Esophagus squamous epithelium (tissue), 4 donors: ENCODE results near the gene C1orf232.

Experiments
- CTCF ChIP-seq, 6 experiments: fragments of 450-650 bp in 4 of 6; fragments of 200-600 bp in 2 of 6; sonication (generic) in 2 of 6; IDR thresholded peaks; one replicate each; pipeline ENCODE4 v1.5.1; 2016 to 2019; ENCODE audit warnings: antibody characterized with exemption in 6 of 6, mild to moderate bottlenecking in 4 of 6, moderate library complexity in 4 of 6
- POLR2A ChIP-seq, 4 donors: fragments of 450-650 bp; IDR thresholded peaks; one replicate each; pipeline ENCODE4 v1.6.1; 2017; ENCODE audit warnings: antibody characterized with exemption in 4 of 4, mild to moderate bottlenecking in 4 of 4, moderate library complexity in 3 of 4

DNA sequence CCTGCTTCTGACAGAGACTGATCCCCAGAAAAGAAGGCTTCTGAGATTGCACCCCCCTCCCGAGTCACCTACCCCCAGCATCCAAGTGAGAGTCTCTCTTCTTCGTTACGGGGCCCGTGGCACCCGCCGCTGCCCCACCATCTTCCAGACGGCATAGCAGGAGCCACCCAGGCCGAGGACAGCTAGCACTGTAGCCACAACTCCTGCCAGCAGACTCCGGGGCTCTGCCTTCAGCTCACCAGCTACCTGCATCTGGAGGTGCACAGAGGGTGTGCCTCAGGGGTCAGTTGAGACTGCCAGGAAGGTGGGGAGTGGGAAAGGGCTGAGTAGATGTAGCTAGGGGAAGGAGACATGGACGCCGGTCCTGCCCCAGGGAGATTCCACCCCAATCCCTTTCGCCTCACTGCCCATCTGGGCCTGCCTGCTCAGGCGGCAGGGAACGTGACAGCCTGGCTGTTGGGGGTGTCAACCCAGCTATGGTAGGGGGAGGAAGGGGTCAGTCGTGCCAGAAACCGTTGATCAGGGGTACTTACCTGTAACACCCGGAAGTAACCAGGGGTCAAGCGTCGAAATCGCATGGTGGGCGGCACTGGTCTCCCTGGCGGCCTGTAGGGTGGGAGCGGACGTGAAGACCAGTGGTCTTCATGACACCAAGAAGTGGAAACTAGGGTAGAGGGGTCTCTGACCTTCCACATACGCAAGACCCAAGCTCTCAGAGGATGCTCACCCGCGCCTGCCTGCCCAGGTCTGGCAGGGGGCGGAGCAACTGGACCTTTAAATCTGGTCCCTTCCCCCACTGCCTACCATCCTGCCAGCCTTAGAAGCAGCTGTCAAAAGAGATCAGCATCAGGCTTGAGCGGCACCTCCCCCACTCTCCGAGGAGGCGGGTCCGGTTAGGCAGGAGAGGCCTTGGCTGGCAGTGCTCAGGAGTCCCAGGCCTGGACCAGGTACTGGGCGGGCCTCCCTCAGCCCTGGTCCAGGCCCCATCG is 2.6 kb upstream of the C1orf232 start, which contains the start of gene ZNF593OS:
- no peak for TF ChIP-seq CTCF (IDR thresholded peaks at IDR 0.05)
- TF ChIP-seq POLR2A (IDR thresholded peaks at IDR 0.05) = no peak
